SH-SY5Y (cell line): ENCODE measurements around the gene CAMKMT.

Experiments
- GATA2 ChIP-seq: IDR thresholded peaks from 2 replicates; pipeline ENCODE4 v1.6.1; 2011; ENCODE audit warnings: mild to moderate bottlenecking, low read depth, low read length
- GATA3 ChIP-seq: IDR thresholded peaks from 2 replicates; pipeline ENCODE4 v1.6.1; 2011; ENCODE audit warnings: low read depth, mild to moderate bottlenecking, low read length, moderate library complexity

GRCh38 chr2:44487052-44487451 is 125.3 kb downstream of the CAMKMT start:
- TF ChIP-seq GATA2 (no peak), GATA3 (no peak)
